ENCODE data around the gene MBD3L5.
"Not testable (repeated sequence)": the region's sequence is repeated elsewhere in the genome, so short reads cannot be mapped to it uniquely, and the experiment has no call there.

The MBD3L5 gene

GRCh38 chr19:7052896-7053295 lies 22.5 kb downstream of the MBD3L5 start:
- DNase-seq (ENCODE audit: low read depth) = not testable (repeated sequence)

- not testable (repeated sequence) for DNase-seq (ENCODE audit: low read depth)
Observed at GRCh38 chr19:7054635-7055368, 24.4 kb downstream of the MBD3L5 start.

DNA sequence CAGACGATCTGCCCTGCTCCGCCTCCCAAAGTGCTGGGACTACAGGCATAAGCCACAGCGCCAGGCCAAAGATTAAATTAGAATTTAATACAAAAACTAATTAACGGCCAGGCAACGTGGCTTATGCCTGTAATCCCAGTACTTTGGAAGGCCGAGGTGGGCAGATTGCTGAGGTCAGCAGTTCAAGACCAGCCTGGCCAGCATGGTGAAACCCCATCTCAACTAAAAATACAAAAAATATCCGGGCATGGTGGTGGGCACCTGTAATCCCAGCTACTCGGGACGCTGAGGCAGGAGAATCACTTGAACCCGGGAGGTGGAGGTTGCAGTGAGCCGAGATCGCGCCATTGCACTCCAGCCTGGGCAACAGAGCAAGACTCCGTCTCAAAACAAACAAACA lies 25.3 kb downstream of the MBD3L5 start:
- not testable (repeated sequence) for DNase-seq (ENCODE audit: low read depth)

- not testable (repeated sequence) for DNase-seq (ENCODE audit: low read depth)
Observed at GRCh38 chr19:7056371-7056770, 26.0 kb downstream of the MBD3L5 start.

- DNase-seq (ENCODE audit: low read depth) = not testable (repeated sequence)
Observed at GRCh38 chr19:7058576-7058975, 28.2 kb downstream of the MBD3L5 start, which contains the start of gene MBD3L3. MBD3L3 (minus strand) TSS chr19:7058676; CDS start chr19:7058605, 71 bp downstream.

DNA sequence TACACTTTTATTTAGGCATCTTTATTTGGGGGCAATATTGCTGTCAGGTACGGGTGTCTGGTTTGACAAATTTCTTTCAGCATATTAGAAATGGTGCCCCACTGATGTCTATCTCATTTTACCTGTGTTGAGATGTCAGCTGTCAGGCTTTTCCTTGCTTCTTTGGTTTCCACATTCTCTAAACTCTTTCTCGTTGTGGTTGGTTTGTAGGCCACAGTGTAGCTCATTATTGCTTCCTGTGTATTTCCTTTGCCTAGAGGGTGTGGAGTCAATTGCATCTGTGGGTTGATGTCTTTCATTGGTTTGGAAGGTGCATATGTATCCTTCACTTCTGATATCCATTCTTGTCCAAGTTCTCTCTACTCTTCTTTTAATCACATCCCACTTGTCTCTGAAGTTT lies 29.6 kb downstream of the MBD3L5 start:
- not testable (repeated sequence) for DNase-seq (ENCODE audit: low read depth)

DNA sequence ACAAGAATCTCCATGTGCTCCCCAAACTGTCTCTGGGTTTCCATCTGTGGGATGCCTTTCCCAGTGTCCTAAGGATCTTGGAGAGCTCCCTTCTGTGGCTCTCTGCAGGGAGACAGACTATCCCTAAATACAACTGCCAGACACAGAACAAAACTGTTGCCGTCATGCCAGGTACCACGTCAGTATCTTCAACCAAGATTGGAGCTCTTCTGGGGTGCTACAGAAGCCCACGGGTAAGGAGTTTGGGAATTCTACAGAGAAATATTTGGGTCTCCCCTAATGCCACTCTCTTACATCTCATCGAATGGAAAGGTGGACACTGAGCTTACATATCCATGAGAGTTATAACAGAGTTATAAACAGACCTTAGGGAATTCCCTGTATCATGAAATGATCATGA lies 33.0 kb downstream of the MBD3L5 start:
- no peak for DNase-seq (ENCODE audit: low read depth)

DNA sequence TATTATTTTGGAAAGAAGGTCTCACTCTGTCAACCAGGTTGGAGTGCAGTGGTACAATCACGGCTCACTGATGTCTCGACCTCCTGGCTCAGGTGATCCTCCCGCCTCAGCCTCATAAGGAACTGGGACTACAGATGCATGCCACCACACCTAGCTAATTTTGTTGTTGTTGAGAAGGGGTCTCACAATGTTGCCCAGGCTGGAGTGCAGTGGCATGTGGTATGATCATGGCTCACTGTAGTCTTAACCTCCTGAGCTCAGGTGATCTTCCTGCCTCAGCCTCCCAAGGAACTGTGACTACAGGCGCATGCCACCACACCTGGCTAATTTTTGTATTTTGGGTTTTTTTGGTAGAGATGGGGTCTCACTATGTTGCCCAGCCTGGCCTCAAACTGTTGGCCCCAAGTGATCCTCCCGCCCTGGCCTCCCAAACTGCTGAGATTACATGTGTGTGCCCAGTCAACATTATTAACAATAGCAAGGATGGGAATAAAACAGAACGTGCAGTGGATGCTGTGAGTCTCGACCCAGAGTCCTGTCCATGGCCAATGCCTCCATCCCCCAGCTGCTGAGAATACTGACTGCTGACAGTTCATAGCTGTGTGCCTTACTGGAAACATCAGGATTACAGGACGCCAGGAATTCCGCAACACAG lies 33.5 kb downstream of the MBD3L5 start:
- DNase-seq (ENCODE audit: low read depth) = no peak

DNA sequence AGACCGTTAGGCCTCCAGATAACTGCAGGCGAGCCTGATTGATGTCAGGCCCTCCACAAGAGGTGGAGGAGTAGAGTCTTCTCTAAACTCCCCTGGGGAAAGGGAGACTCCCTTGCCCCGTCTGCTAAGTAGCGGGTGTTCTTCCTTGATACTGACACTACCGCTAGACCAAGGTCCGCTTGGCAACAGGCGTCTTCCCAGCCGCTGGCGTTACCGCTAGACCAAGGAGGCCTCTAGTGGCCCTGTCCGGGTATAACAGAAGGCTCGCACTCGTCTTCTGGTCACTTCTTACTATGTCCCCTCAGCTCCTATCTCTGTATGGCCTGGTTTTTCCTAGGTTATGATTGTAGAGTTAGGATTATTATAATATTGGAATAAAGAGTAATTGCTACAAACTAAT lies 36.7 kb downstream of the MBD3L5 start:
- not testable (repeated sequence) for DNase-seq (ENCODE audit: low read depth)

- no peak for DNase-seq (ENCODE audit: low read depth)
Observed at GRCh38 chr19:7067716-7068115, 37.3 kb downstream of the MBD3L5 start.

DNA sequence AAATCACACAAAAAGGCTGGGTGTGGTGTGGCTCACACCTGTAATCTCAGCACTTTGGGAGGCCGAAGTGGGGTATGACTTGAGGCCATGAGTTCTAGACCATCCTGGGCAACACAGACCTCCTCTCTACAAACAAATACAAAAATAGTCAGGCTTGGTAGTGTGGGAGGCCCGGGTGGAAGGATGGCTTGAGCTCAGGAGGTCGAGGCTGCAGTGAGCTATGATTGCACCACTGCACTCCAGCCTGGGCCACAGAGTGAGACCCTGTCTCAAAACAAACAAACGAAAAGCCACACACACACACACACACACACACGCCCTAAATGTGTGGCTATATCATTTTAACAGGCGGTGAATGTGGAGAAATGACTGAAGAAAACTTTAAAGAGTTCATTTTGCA lies 38.2 kb downstream of the MBD3L5 start:
- no peak for DNase-seq (ENCODE audit: low read depth)

GRCh38 chr19:7069042-7069903 lies 38.9 kb downstream of the MBD3L5 start, which contains the start of gene ZNF557:
ZNF557 (plus strand) TSS chr19:7069703; CDS start chr19:7075075, 5,372 bp downstream.
- peak; percentile 81 for DNase-seq (ENCODE audit: low read depth)

GRCh38 chr19:7069904-7070226 lies 39.5 kb downstream of the MBD3L5 start:
- no peak for DNase-seq (ENCODE audit: low read depth)

DNA sequence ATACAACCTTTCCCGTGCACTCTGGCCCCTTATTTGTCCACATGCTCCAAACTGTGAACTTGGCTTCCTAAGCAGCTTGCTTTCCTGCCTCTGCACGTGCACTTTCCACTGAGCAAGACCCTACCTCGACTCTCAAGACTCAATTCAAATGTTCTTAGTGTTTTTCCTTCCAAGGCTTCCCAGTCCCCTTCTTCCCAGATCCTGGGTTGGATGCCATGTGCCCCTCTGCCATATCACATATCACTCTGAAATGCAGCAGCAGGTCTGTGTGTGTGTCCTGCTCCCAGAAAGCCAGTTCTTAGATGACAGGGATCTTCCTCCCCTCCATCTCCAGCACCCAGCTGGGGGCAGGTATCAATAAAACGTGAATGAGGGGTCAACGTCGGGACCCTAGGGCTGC lies 42.2 kb downstream of the MBD3L5 start:
- no peak for DNase-seq (ENCODE audit: low read depth)

DNA sequence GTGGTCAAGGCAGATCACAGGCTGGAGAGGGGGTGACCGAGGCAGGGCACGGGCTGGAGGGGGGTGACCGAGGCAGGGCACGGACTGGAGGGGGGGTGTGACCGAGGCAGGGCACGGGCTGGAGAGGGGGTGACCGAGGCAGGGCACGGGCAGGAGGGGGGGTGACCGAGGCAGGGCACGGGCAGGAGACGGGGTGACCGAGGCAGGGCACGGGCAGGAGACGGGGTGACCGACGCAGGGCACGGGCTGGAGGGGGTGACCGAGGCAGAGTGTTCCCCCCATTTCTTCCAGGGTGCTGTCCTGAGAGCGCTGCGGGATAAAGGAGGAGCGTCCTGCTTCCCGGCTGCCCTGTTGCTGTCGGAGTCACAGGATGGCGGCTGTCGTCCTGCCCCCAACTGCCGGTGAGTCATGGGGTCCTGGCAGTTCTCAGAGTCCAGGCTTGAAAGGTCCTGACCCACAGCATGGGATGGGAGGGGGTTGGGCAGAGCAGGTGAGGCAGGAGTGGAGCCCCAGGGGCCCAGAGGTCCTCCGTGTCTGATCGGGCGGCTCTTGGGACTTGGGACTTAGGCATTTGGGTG lies 44.4 kb downstream of the MBD3L5 start:
- DNase-seq (ENCODE audit: low read depth) = no peak

DNA sequence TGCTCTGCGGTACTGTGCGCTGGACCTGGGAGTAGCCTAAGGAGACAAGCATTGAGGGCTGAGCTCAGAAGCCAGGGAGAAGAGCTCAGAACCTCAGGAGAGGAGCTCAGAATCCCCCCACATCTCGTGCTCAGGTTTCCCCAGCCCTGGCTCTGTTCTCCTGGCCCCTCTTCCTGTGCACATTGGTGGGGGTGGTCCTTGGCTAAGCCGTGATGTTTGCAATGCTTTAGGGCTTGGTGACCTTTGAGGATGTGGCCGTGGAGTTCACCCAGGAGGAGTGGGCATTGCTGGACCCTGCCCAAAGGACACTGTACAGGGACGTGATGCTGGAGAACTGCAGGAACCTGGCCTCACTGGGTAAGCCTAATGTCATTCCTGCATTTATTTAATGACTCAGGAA lies 45.8 kb downstream of the MBD3L5 start:
- no peak for DNase-seq (ENCODE audit: low read depth)

- DNase-seq (ENCODE audit: low read depth) = no peak
Observed at GRCh38 chr19:7078008-7078407, 47.6 kb downstream of the MBD3L5 start.

Measured in HS-5 (cell line).